IPS-18c (cell line): ENCODE measurements around the gene C7orf33.
"Not testable (repeated sequence)": the region's sequence is repeated elsewhere in the genome, so short reads cannot be mapped to it uniquely, and the experiment has no call there.

Experiments used
- H3K4me3 ChIP-seq: 2 replicates; pipeline ENCODE4 v1.7.0; 2013; ENCODE audit warnings: low read depth, mild to moderate bottlenecking, low read length, moderate library complexity; ENCODE audit not compliant: insufficient read depth
- H3K9me3 ChIP-seq: one replicate; pipeline ENCODE4 v1.6.1; 2013; ENCODE audit warnings: mild to moderate bottlenecking, low read length, moderate library complexity; ENCODE audit not compliant: control insufficient read depth, insufficient read depth

C7orf33 gene

GRCh38 chr7:148590471-148590870, at the start of gene C7orf33:
TSS of gene C7orf33 (plus strand) at chr7:148590766. CDS start at chr7:148590926, 160 bp downstream.
- H3K4me3 ChIP-seq: no peak within 1 kb of the TSS

GRCh38 chr7:148541891-148542504, 48.6 kb upstream of the C7orf33 start:
- peaks cover 2% of the 10 kb centered on the region for H3K9me3 ChIP-seq

More at GRCh38 chr7:148590471-148590870, at the start of gene C7orf33:
- H3K9me3 ChIP-seq: no peaks in the 10 kb centered on the region

GRCh38 chr7:148543302-148543701, 47.3 kb upstream of the C7orf33 start:
- peaks cover 2% of the 10 kb centered on the region for H3K9me3 ChIP-seq
- H3K4me3 ChIP-seq: no peak overlapping the region

More at GRCh38 chr7:148541891-148542504, 48.6 kb upstream of the C7orf33 start:
- H3K4me3 ChIP-seq: no peak overlapping the region

- Histone ChIP-seq H3K4me3 (no peak overlapping the region), H3K9me3 (peaks cover 2% of the 10 kb centered on the region)
These were observed 45.4 kb upstream of the C7orf33 start for GRCh38 chr7:148545172-148545571.

- Histone ChIP-seq H3K4me3 (no peak overlapping the region), H3K9me3 (peaks cover 2% of the 10 kb centered on the region)
These were observed 44.6 kb upstream of the C7orf33 start for GRCh38 chr7:148545932-148546331.

GRCh38 chr7:148546857-148547256, 43.7 kb upstream of the C7orf33 start:
- no peak overlapping the region for H3K4me3 ChIP-seq
- H3K9me3 ChIP-seq: peaks cover 2% of the 10 kb centered on the region

GRCh38 chr7:148547951-148548350, 42.6 kb upstream of the C7orf33 start:
- Histone ChIP-seq H3K9me3 (peaks cover 2% of the 10 kb centered on the region), H3K4me3 (no peak overlapping the region)

GRCh38 chr7:148553979-148554378, 36.6 kb upstream of the C7orf33 start:
- H3K9me3 ChIP-seq: no peaks in the 10 kb centered on the region
- H3K4me3 ChIP-seq: no peak overlapping the region

- Histone ChIP-seq H3K9me3 (no peaks in the 10 kb centered on the region), H3K4me3 (no peak overlapping the region)
These were observed 33.7 kb upstream of the C7orf33 start for GRCh38 chr7:148556892-148557291.

- no peaks in the 10 kb centered on the region for H3K9me3 ChIP-seq
- no peak overlapping the region for H3K4me3 ChIP-seq
These were observed 31.7 kb upstream of the C7orf33 start for GRCh38 chr7:148558914-148559313.

GRCh38 chr7:148561099-148561498, 29.5 kb upstream of the C7orf33 start:
- H3K4me3 ChIP-seq: no peak overlapping the region
- H3K9me3 ChIP-seq: no peaks in the 10 kb centered on the region

- H3K9me3 ChIP-seq: no peaks in the 10 kb centered on the region
- no peak overlapping the region for H3K4me3 ChIP-seq
These were observed 26.8 kb upstream of the C7orf33 start for GRCh38 chr7:148563583-148564274.

GRCh38 chr7:148564275-148564951, 26.2 kb upstream of the C7orf33 start:
- H3K4me3 ChIP-seq, H3K9me3 ChIP-seq: not testable (repeated sequence)

- no peak overlapping the region for H3K4me3 ChIP-seq
- no peaks in the 10 kb centered on the region for H3K9me3 ChIP-seq
These were observed 23.8 kb upstream of the C7orf33 start for GRCh38 chr7:148566736-148567135.

- H3K4me3 ChIP-seq: no peak overlapping the region
- no peaks in the 10 kb centered on the region for H3K9me3 ChIP-seq
These were observed 23.0 kb upstream of the C7orf33 start for GRCh38 chr7:148567524-148567923.

GRCh38 chr7:148570510-148570909, 20.1 kb upstream of the C7orf33 start:
- Histone ChIP-seq H3K4me3 (no peak overlapping the region), H3K9me3 (no peaks in the 10 kb centered on the region)

- not testable (repeated sequence) for H3K9me3 ChIP-seq, H3K4me3 ChIP-seq
These were observed 19.6 kb upstream of the C7orf33 start for GRCh38 chr7:148570973-148571372.

- H3K9me3 ChIP-seq: no peaks in the 10 kb centered on the region
These were observed 19.2 kb upstream of the C7orf33 start for GRCh38 chr7:148571381-148571780.

More at GRCh38 chr7:148571381-148571780, 19.2 kb upstream of the C7orf33 start:
- no peak overlapping the region for H3K4me3 ChIP-seq
